ENCODE results near the gene DGLUCY.

DGLUCY gene

GRCh38 chr14:91271639-91272038 lies 157.8 kb downstream of the DGLUCY start:
- in situ Hi-C loops (cut with HindIII; ENCODE audit: low sequenced_read_pairs) = no loop called here

GRCh38 chr14:91272341-91273272 lies 158.7 kb downstream of the DGLUCY start:
- in situ Hi-C loops (cut with HindIII; ENCODE audit: low sequenced_read_pairs) = no loop called here

- in situ Hi-C loops (cut with HindIII; ENCODE audit: low sequenced_read_pairs) = no loop called here
These were observed 159.5 kb downstream of the DGLUCY start for GRCh38 chr14:91273273-91273884.

- in situ Hi-C loops (cut with HindIII; ENCODE audit: low sequenced_read_pairs) = no loop called here
These were observed 160.0 kb downstream of the DGLUCY start for GRCh38 chr14:91273885-91274273.

- in situ Hi-C loops (cut with HindIII; ENCODE audit: low sequenced_read_pairs) = loop anchor here (25.0 kb wide), 2 partner anchors 212 to 537 kb away; partner anchors contain the start of gene RPS6KA5
These were observed 160.9 kb downstream of the DGLUCY start for GRCh38 chr14:91274796-91275195.
